HepG2 (cell line): ENCODE results near the gene UBE2N. TPM values are rescaled to one million over a fixed set of nuclear protein-coding genes. Genes with fewer than 3 reads are reported as not detected.
A peak's percentile ranks its signal among the peaks of the same experiment; 100 is the strongest.

ENCODE experiments used
- ATAC-seq: fragments of 200-7000 bp; cut with Tn5 transposase; 3 replicates; pipeline ENCODE4 v1.9.1; 2020; ENCODE audit warnings: mild to moderate bottlenecking, moderate library complexity
- BruUV-seq: library from RNA; stranded (reverse); fragments of 400-500 nt; replicated peaks from 2 replicates; lab custom pipeline; 2021; lab: Mats Ljungman, UMichigan
- CTCF ChIA-PET: fragments of 300-600 bp; formaldehyde crosslinking; extraction: SDS; loops from one replicate; lab custom pipeline; 2021; ENCODE audit warnings: low total read pairs, inconsistent platforms, low intra/inter-chr PET ratio; lab: Yijun Ruan, JAX
- POLR2A ChIA-PET: fragments of 350-600 bp; sonication (Branson Sonifier 250); formaldehyde crosslinking; loops from one replicate; lab custom pipeline; 2020; ENCODE audit warnings: antibody characterized with exemption, inconsistent platforms; lab: Yijun Ruan, JAX
- DNase-seq: peaks from one replicate; pipeline ENCODE4 v3.0.0-alpha.2; 2015; ENCODE audit warnings: low spot score
- FAIRE-seq: peaks from 3 replicates; lab custom pipeline; 2011; peaks lifted over from hg19 to GRCh38; lab: Jason Lieb, UNC
- H2AFZ ChIP-seq: one replicate; pipeline ENCODE4 v1.6.1; 2011; ENCODE audit warnings: low read length, inconsistent platforms
- H3K27ac ChIP-seq: fragments of 300-600 bp; 3 replicates; pipeline ENCODE4 v1.8.0; 2011; ENCODE audit warnings: mixed run types, mild to moderate bottlenecking, mixed read lengths, low read length, inconsistent platforms; ENCODE audit not compliant: insufficient read depth; ENCODE audit errors: extremely low read length
- H3K27me3 ChIP-seq, 2 experiments: fragments of 200-600 bp in 1 of 2; 2 replicates in 1 of 2; 3 replicates in 1 of 2; pipeline versions ENCODE4 v1.6.0 to v1.8.0; 2011; ENCODE audit warnings: low read length in 2 of 2, mild to moderate bottlenecking in 2 of 2, moderate library complexity in 2 of 2, inconsistent platforms in 1 of 2; ENCODE audit not compliant: insufficient read depth in 2 of 2, control insufficient read depth in 1 of 2
- H3K36me3 ChIP-seq, 2 experiments: fragments of 200-600 bp in 1 of 2; replicated peaks in 1 of 2; 2 replicates in 1 of 2; 3 replicates in 1 of 2; pipeline versions ENCODE4 v1.5.1 to v1.8.0; 2011; ENCODE audit warnings: low read length in 2 of 2, inconsistent platforms in 1 of 2; ENCODE audit not compliant: insufficient read depth in 2 of 2, control insufficient read depth in 1 of 2
- H3K4me1 ChIP-seq: 2 replicates; pipeline ENCODE4 v1.5.1; 2012; ENCODE audit warnings: low read length, inconsistent platforms; ENCODE audit not compliant: insufficient read depth
- H3K4me2 ChIP-seq: 2 replicates; pipeline ENCODE4 v1.6.0; 2011; ENCODE audit warnings: low read depth, low read length, inconsistent platforms
- H3K4me3 ChIP-seq, 3 experiments: fragments of 200-600 bp in 1 of 3; sonication (generic), shearing (Covaris generic) in 1 of 3; replicated peaks in 1 of 3; 2 replicates each; pipeline ENCODE4 v1.5.1; 2011 to 2016; ENCODE audit warnings: low read length in 3 of 3, inconsistent platforms in 2 of 3, low read depth in 2 of 3, mild to moderate bottlenecking in 2 of 3, control low read depth in 1 of 3, mixed read lengths in 1 of 3; ENCODE audit not compliant: insufficient read depth in 1 of 3
- H3K79me2 ChIP-seq: one replicate; pipeline ENCODE4 v1.6.1; 2011; ENCODE audit warnings: low read length, inconsistent platforms; ENCODE audit not compliant: insufficient read depth
- H3K9ac ChIP-seq: 2 replicates; pipeline ENCODE4 v1.6.0; 2011; ENCODE audit warnings: mild to moderate bottlenecking, low read depth, low read length, inconsistent platforms; ENCODE audit not compliant: insufficient read depth
- H3K9me3 ChIP-seq: 2 replicates; pipeline ENCODE4 v1.5.1; 2012; ENCODE audit warnings: mild to moderate bottlenecking, low read length
- H4K20me1 ChIP-seq: 2 replicates; pipeline ENCODE4 v1.6.0; 2011; ENCODE audit warnings: inconsistent platforms, mild to moderate bottlenecking, low read length, moderate library complexity; ENCODE audit not compliant: insufficient read depth
- AGO1 ChIP-seq: fragments of 200-400 bp; formaldehyde crosslinking; IDR thresholded peaks from 2 replicates; pipeline ENCODE4 v1.6.1; 2017; ENCODE audit warnings: mild to moderate bottlenecking, low read depth, low read length, moderate library complexity; ENCODE audit not compliant: poor library complexity, severe bottlenecking
- ARID5B ChIP-seq: IDR thresholded peaks from 2 replicates; pipeline ENCODE4 v1.4.0; 2020; ENCODE audit warnings: mild to moderate bottlenecking, missing genetic modification reagents
- E2F5 ChIP-seq: sonication (generic); formaldehyde crosslinking; conservative IDR thresholded peaks from 2 replicates; pipeline ENCODE4 v1.4.0; 2020; ENCODE audit warnings: missing genetic modification reagents
- ETV6 ChIP-seq: sonication (generic); formaldehyde crosslinking; conservative IDR thresholded peaks from 2 replicates; pipeline ENCODE4 v1.4.0; 2020; ENCODE audit warnings: missing genetic modification reagents
- GABPA ChIP-seq, 2 experiments: IDR thresholded peaks; 2 replicates each; pipeline ENCODE4 v1.6.1; 2011 to 2016; ENCODE audit warnings: low read depth in 2 of 2, low read length in 1 of 2, missing biosample characterization in 1 of 2, missing genetic modification characterization in 1 of 2
- RARA ChIP-seq: IDR thresholded peaks from 2 replicates; pipeline ENCODE4 v1.6.1; 2016; ENCODE audit warnings: missing genetic modification reagents, missing compliant biosample characterization
- REPIN1 ChIP-seq: sonication (generic); formaldehyde crosslinking; IDR thresholded peaks from 2 replicates; pipeline ENCODE4 v1.8.0; 2022; ENCODE audit warnings: missing genetic modification reagents, low read depth, mild to moderate bottlenecking, borderline replicate concordance
- REXO4 ChIP-seq: sonication (generic); formaldehyde crosslinking; IDR thresholded peaks from 2 replicates; pipeline ENCODE4 v1.8.0; 2022; ENCODE audit warnings: missing genetic modification reagents, mild to moderate bottlenecking, borderline replicate concordance
- SRSF1 ChIP-seq: fragments of 200-400 bp; formaldehyde crosslinking; optimal IDR thresholded peaks from 2 replicates; pipeline ENCODE3; 2017; ENCODE audit warnings: mild to moderate bottlenecking, low read depth, low read length, moderate library complexity
- TEAD2 ChIP-seq: sonication (generic); formaldehyde crosslinking; IDR thresholded peaks from 2 replicates; pipeline ENCODE4 v1.9.0; 2021; ENCODE audit warnings: missing genetic modification reagents
- ZNF362 ChIP-seq: sonication (generic); formaldehyde crosslinking; IDR thresholded peaks from 2 replicates; pipeline ENCODE4 v1.4.0; 2020; ENCODE audit warnings: missing genetic modification reagents, mild to moderate bottlenecking, borderline replicate concordance
- ZNF367 ChIP-seq: sonication (generic); formaldehyde crosslinking; IDR thresholded peaks from 2 replicates; pipeline ENCODE4 v1.4.0; 2020; ENCODE audit warnings: missing genetic modification reagents, borderline replicate concordance
- ZNF766 ChIP-seq: sonication (generic); formaldehyde crosslinking; IDR thresholded peaks from 2 replicates; pipeline ENCODE4 v1.5.0; 2020; ENCODE audit warnings: missing genetic modification reagents, borderline replicate concordance
- ZNF773 ChIP-seq: sonication (generic); formaldehyde crosslinking; IDR thresholded peaks from 2 replicates; pipeline ENCODE4 v1.4.0; 2020; ENCODE audit warnings: missing genetic modification reagents, borderline replicate concordance
- ZNF878 ChIP-seq: sonication (generic); formaldehyde crosslinking; IDR thresholded peaks from 2 replicates; pipeline ENCODE4 v1.8.1; 2023; ENCODE audit warnings: mild to moderate bottlenecking, missing genetic modification reagents, moderate library complexity
- WGBS: methylation state at CpG from one replicate; pipeline ENCODE4 v1.1.6; 2017; ENCODE audit warnings: low lambda C conversion rate; 5-methylcytosine and 5-hydroxymethylcytosine counted together
- in situ Hi-C: cut with HindIII; loops from 2 replicates; pipeline ENCODE4 v1.10.0; 2017; ENCODE audit warnings: low pct_unique_long_range_greater_than_20kb; ENCODE audit not compliant: extremely low pct_ligation_motif_present
- intact Hi-C: fragments of 100-400 bp; cut with micrococcal nuclease; formaldehyde crosslinking; loops from one replicate; pipeline ENCODE4 v1.10.0; 2022; ENCODE audit not compliant: unreplicated experiment
- polyA plus RNA-seq, 8 experiments: library from polyadenylated mRNA; depleted of rRNA in 3 of 8; stranded (reverse) in 7 of 8; unstranded in 1 of 8; fragments of >200 nt; fragmentation: Illumina TruSeq in 4 of 8; extraction: Trizol in 4 of 8; gene quantifications; 2 replicates each; pipeline versions ENCODE4 v1.2.1 to v1.2.3, GENCODE V29; 2011 to 2016; ENCODE audit warnings: low read depth in 4 of 8, missing spikeins in 1 of 8, mixed read lengths in 1 of 8; ENCODE audit not compliant: insufficient read depth in 1 of 8
- total RNA-seq, 5 experiments: library from RNA; depleted of rRNA; stranded (reverse); fragments of >200 nt; fragmentation: Illumina TruSeq; extraction: Trizol; gene quantifications; 2 replicates each; pipeline ENCODE4 v1.2.3, GENCODE V29; 2016; ENCODE audit warnings: low read depth in 1 of 5

The UBE2N gene
- total and polyA plus RNA-seq, 2 of the 13 experiments (the other 11 are each of a cell fraction or from before 2014, with no cell fraction given) = 188 to 197 TPM

GRCh38 chr12:93460902-93461301, 19.2 kb upstream of the UBE2N start (continued):
- TF ChIP-seq SRSF1 (no peak), ARID5B (no peak), ZNF878 (CRISPR knock-in tag) (no peak), AGO1 (no peak), TEAD2 (CRISPR knock-in tag) (no peak), ZNF766 (CRISPR knock-in tag) (no peak)

GRCh38 chr12:93460003-93460402, 18.3 kb upstream of the UBE2N start:
- BruUV-seq = no TSS peak
- POLR2A ChIA-PET = interaction anchor here (0.7 to 1.3 kb wide), 2 partner anchors 11 to 104 kb away, joined by 3 read pairs; no protein-coding TSS in a partner anchor
- ATAC-seq = no peak
- TF ChIP-seq ZNF362 (CRISPR knock-in tag) = no peak; the same call in 1 of the 2 replicates
- TF ChIP-seq E2F5 (CRISPR knock-in tag) = no peak
- TF ChIP-seq ZNF367 (CRISPR knock-in tag) = no peak
- TF ChIP-seq ZNF773 = no peak
- TF ChIP-seq ETV6 (CRISPR knock-in tag) = no peak
- TF ChIP-seq REXO4 (CRISPR knock-in tag) = no peak
- TF ChIP-seq GABPA (IDR thresholded peaks at IDR 0.05; ENCODE audit: low read depth, low read length) = no peak
- TF ChIP-seq GABPA (CRISPR knock-in tag; IDR thresholded peaks at IDR 0.05; ENCODE audit: low read depth) = 0 out of 2 replicates have a peak, but pooled peaks have one; percentile 24
- TF ChIP-seq REPIN1 (CRISPR knock-in tag) = no peak
- TF ChIP-seq RARA (CRISPR knock-in tag) = peak; percentile 20; the same call in 1 of the 2 replicates

More at GRCh38 chr12:93460003-93460402, 18.3 kb upstream of the UBE2N start:
- H3K9me3 ChIP-seq = no peaks in the 10 kb centered on the region
- no peaks in the 10 kb centered on the region for H3K36me3 ChIP-seq
- in situ Hi-C loops (no loop called here), intact Hi-C loops (no loop called here)
- H3K4me2 ChIP-seq = peak overlapping the region; percentile 46
- no peaks in the 10 kb centered on the region for H4K20me1 ChIP-seq
- DNase-seq (no peak), FAIRE-seq (no peak)
- no peak overlapping the region for H2AFZ ChIP-seq
- no peaks in the 10 kb centered on the region; a peak in 1 of 5 replicates for H3K27me3 ChIP-seq
- no peak overlapping the region for H3K27ac ChIP-seq
- H3K4me3 ChIP-seq = peak overlapping the region in 1 of 3 experiments; percentile 23; a peak in 2 of 6 replicates
- H3K79me2 ChIP-seq = no peaks in the 10 kb centered on the region
- no peak overlapping the region for H3K9ac ChIP-seq
- CTCF ChIA-PET = no interaction called here
- WGBS = 10% methylated on average over 6 of the region's 6 CpGs
- H3K4me1 ChIP-seq = peaks cover 40% of the 10 kb centered on the region
